Nephron progenitor cell (in vitro differentiated cells): ENCODE measurements around the gene NF1.

Source experiments
- DNase-seq: peaks from one replicate; pipeline ENCODE4 v3.0.0; 2021
- H3K27ac Mint-ChIP-seq: 2 replicates; pipeline ENCODE4 v1.8.0; 2021; ENCODE audit warnings: mild to moderate bottlenecking, moderate library complexity, mixed read lengths
- H3K27me3 Mint-ChIP-seq: 2 replicates; pipeline ENCODE4 v1.8.0; 2021; ENCODE audit warnings: mild to moderate bottlenecking, low read depth, mixed read lengths; ENCODE audit not compliant: poor library complexity
- H3K36me3 Mint-ChIP-seq: 2 replicates; pipeline ENCODE4 v1.8.0; 2021; ENCODE audit warnings: low read depth, mixed read lengths
- H3K4me1 Mint-ChIP-seq: 2 replicates; pipeline ENCODE4 v1.8.0; 2021; ENCODE audit warnings: mixed read lengths
- H3K4me3 Mint-ChIP-seq: 2 replicates; pipeline ENCODE4 v1.8.0; 2021; ENCODE audit warnings: mild to moderate bottlenecking, moderate library complexity, mixed read lengths
- H3K9me3 Mint-ChIP-seq: 2 replicates; pipeline ENCODE4 v1.8.0; 2021; ENCODE audit warnings: mild to moderate bottlenecking, moderate library complexity, mixed read lengths
- TF ChIP-seq, protein P1 (sequence below): fragments of 200-600 bp; sonication (generic); IDR thresholded peaks from 2 replicates; pipeline ENCODE4 v1.5.0; 2021; ENCODE audit warnings: antibody characterized with exemption

Gene NF1

DNA sequence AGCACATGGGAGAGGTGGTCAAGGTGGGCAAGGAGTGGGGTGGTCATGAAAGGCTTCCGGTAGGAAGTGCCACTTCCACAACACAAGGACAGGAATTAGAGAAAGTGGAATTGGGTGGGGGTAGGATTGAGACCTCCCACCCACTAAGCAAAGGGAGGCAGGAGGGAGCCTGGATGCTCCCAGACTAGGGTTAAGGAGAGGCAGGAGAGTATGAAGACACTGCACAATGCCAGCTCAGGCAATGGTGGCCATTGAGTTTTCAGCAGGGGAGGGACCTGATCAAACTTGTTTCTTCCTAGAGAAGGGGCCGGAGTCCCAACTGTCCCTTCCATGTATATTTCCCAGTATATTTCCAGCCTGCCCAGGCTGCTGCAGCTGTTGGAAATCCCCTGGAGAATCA is 293.6 kb downstream of the NF1 start:
- peaks cover 52% of the 10 kb centered on the region for H3K27me3 Mint-ChIP-seq
- no peak for DNase-seq
- TF ChIP-seq, protein P1, sequence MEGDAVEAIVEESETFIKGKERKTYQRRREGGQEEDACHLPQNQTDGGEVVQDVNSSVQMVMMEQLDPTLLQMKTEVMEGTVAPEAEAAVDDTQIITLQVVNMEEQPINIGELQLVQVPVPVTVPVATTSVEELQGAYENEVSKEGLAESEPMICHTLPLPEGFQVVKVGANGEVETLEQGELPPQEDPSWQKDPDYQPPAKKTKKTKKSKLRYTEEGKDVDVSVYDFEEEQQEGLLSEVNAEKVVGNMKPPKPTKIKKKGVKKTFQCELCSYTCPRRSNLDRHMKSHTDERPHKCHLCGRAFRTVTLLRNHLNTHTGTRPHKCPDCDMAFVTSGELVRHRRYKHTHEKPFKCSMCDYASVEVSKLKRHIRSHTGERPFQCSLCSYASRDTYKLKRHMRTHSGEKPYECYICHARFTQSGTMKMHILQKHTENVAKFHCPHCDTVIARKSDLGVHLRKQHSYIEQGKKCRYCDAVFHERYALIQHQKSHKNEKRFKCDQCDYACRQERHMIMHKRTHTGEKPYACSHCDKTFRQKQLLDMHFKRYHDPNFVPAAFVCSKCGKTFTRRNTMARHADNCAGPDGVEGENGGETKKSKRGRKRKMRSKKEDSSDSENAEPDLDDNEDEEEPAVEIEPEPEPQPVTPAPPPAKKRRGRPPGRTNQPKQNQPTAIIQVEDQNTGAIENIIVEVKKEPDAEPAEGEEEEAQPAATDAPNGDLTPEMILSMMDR, result no peak
- H3K27ac Mint-ChIP-seq, result no peak overlapping the region
- H3K4me3 Mint-ChIP-seq, result no peak overlapping the region
- no peaks in the 10 kb centered on the region for H3K9me3 Mint-ChIP-seq
- peaks cover 16% of the 10 kb centered on the region for H3K4me1 Mint-ChIP-seq
- no peaks in the 10 kb centered on the region for H3K36me3 Mint-ChIP-seq

DNA sequence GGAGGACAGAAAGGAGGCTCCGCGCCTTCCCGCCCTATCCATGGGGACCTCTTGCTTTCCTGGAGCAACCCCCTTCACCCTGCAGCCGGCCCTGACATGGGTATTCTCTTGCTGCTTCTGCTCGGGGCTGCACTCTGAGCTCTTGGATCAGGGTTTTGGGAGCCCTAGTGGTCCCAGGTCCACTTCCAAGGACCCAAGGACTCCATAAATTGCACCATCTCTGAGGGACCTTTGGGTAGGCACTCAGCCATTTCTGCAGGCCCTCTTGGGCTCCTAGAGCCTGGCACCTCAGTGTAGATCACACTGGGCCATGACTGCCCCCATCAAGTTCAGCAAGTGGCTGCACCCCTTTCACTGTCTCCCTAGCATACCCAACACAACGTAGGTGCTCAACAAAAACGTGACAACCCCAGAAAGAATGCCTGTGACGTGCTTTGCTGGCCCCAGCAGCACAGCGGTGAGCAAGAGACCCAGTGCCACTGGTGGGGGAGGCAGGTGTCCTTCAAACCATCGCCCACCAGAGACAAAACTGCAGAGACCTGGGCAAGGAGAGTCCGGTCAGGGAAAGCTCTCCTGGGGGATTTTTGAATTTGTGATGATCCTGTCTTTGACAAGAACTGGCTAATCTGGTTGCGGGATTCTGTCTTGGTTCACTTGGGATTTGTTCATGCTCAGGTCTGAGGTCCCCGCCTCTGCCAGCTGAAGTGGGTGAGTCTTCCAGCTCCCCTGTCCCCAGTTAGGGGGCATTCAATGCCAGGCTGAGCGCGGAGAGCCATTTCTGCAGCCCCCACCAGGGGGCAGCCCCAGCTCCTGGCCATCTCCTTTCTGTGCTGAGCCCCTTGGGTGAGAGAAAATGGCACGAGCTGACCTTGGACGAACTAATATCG is 294.2 kb downstream of the NF1 start:
- TF ChIP-seq, protein P1, result peak; percentile 84
- Mint-ChIP-seq H3K9me3 (no peaks in the 10 kb centered on the region), H3K4me1 (peaks cover 20% of the 10 kb centered on the region), H3K27me3 (peaks cover 59% of the 10 kb centered on the region), H3K27ac (no peak overlapping the region), H3K4me3 (no peak overlapping the region), H3K36me3 (no peaks in the 10 kb centered on the region)
- peak; percentile 68 for DNase-seq

DNA sequence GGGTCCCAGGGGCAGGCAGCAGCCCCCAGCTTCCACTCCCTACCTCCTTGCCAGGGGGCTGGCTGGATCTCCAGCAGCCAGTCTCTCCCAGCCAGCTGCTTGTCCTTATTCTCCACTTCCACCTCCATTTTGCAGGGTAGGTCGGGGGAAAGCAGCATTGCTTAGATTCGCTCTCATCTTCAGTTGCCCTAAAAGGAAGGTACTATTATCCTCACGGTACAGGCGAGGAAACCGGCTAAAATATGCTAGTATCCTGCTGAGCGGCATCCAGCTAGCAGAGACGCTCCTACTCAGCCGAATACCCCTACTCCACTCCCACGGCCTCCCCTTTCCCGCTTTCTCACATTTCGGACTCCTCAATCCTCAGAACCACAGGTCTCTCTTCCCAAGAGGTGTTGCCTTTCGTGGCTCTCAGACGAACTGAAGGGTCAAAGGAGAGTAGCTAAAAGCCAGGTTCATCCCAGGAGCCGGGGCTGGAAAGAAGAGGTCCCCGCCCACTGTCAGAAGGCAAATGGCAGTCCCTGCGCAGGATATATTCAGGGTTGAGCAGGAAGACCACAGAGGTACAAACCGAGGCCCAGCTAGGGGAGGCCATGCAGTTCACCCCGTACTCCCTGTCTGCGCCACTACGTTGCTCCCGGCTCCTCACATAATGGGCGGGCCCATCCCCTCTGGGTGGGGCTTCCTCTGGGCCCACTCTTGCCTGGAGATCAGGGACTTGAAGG is 295.0 kb downstream of the NF1 start:
- peaks cover 65% of the 10 kb centered on the region for H3K27me3 Mint-ChIP-seq
- peak overlapping the region; percentile 74 for H3K4me3 Mint-ChIP-seq
- no peaks in the 10 kb centered on the region for H3K9me3 Mint-ChIP-seq
- no peak for DNase-seq
- H3K27ac Mint-ChIP-seq, result no peak overlapping the region
- TF ChIP-seq, protein P1, result peak; percentile 1
- peaks cover 20% of the 10 kb centered on the region for H3K4me1 Mint-ChIP-seq
- no peaks in the 10 kb centered on the region for H3K36me3 Mint-ChIP-seq

DNA sequence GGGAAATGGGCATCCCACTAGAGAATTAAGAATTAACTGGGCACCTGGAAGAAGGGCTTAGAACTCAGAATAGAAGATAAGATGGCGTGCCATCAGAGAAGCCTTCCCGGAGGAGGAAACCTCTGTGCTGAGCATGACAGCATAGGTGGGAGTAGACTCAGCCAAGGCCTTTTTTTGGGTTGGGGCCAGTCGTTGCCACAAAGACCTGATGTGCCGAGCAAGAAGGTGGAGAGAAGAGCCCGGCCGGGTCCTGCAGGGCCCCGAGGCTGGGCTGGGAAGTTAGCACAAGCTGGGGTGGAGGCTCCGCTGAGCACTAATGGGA is 295.6 kb downstream of the NF1 start:
- Mint-ChIP-seq H3K27ac (no peak overlapping the region), H3K9me3 (no peaks in the 10 kb centered on the region), H3K27me3 (peaks cover 66% of the 10 kb centered on the region), H3K4me3 (peak overlapping the region; percentile 74), H3K4me1 (peaks cover 20% of the 10 kb centered on the region), H3K36me3 (no peaks in the 10 kb centered on the region)
- TF ChIP-seq, protein P1, result no peak
- DNase-seq, result no peak

DNA sequence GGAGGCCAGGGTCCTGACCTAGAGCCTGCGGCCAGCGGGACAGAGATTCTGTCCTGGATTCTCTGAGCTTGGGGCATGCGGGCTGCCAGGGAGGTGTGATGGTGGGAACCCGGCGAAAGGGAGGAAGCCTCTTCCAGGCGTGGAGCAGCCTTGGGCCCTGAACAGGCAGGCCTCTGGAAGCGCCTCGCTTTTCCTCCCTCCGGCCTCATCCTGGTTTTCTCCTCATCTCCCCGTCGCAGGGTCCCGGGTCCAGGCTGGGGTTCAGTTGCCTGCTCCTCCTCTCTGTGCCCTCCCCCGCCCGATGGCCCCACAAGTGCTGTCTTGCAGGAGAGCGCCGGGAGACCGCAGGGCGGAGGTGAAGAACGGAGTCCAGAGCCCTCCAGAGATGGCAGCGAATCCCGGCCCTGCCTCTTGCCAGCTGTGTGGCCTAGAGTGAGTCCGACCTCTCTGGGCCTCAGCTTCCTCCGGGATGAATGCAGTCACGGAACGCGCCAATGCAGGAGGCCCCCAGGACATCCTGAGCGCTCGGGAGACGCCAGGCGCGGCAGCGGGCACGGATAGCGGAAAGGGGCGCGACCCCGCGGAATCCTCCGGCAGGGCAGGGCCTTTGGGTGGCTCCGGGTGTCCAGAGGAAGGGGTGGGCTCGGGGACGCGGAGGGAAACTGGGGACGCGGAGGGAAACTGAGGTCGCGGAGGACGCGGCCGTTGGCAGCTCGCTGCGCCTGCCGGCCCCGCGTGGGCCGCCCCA is 296.1 kb downstream of the NF1 start:
- H3K27me3 Mint-ChIP-seq, result peaks cover 70% of the 10 kb centered on the region
- TF ChIP-seq, protein P1, result no peak
- no peaks in the 10 kb centered on the region for H3K9me3 Mint-ChIP-seq
- no peak overlapping the region for H3K27ac Mint-ChIP-seq
- no peak for DNase-seq
- H3K4me1 Mint-ChIP-seq, result peaks cover 20% of the 10 kb centered on the region
- no peaks in the 10 kb centered on the region for H3K36me3 Mint-ChIP-seq
- peak overlapping the region; percentile 74 for H3K4me3 Mint-ChIP-seq
